Neural cell (in vitro differentiated cells): Measurements from ENCODE around the gene TCOF1.

Experiments used
- EZH2 ChIP-seq: fragments of 200-600, 300-800 bp; shearing (Covaris generic), sonication (generic); IDR thresholded peaks from 2 replicates; pipeline ENCODE4 v1.6.1; 2014; ENCODE audit warnings: antibody characterized with exemption, low read length, borderline replicate concordance, mild to moderate bottlenecking; ENCODE audit not compliant: insufficient read depth, poor library complexity, severe bottlenecking
- MXI1 ChIP-seq: fragments of 450-650 bp; conservative IDR thresholded peaks from 2 replicates; pipeline ENCODE4 v1.6.1; 2014; ENCODE audit warnings: antibody characterized with exemption, mild to moderate bottlenecking; ENCODE audit not compliant: poor library complexity, severe bottlenecking
- TAF1 ChIP-seq: IDR thresholded peaks from 2 replicates; pipeline ENCODE4 v1.6.1; 2012; ENCODE audit warnings: low read depth
- TF ChIP-seq, protein P1 (sequence below): fragments of 450-650 bp; IDR thresholded peaks from 2 replicates; pipeline ENCODE4 v1.5.1; 2014; ENCODE audit warnings: antibody characterized with exemption, mild to moderate bottlenecking, moderate library complexity; ENCODE audit not compliant: poor library complexity, severe bottlenecking

DNA sequence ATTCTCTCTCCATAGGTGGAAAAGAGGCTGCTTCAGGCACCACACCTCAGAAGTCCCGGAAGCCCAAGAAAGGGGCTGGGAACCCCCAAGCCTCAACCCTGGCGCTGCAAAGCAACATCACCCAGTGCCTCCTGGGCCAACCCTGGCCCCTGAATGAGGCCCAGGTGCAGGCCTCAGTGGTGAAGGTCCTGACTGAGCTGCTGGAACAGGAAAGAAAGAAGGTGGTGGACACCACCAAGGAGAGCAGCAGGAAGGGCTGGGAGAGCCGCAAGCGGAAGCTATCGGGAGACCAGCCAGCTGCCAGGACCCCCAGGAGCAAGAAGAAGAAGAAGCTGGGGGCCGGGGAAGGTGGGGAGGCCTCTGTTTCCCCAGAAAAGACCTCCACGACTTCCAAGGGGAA lies 38.8 kb downstream of the TCOF1 start:
- TF ChIP-seq, protein P1, sequence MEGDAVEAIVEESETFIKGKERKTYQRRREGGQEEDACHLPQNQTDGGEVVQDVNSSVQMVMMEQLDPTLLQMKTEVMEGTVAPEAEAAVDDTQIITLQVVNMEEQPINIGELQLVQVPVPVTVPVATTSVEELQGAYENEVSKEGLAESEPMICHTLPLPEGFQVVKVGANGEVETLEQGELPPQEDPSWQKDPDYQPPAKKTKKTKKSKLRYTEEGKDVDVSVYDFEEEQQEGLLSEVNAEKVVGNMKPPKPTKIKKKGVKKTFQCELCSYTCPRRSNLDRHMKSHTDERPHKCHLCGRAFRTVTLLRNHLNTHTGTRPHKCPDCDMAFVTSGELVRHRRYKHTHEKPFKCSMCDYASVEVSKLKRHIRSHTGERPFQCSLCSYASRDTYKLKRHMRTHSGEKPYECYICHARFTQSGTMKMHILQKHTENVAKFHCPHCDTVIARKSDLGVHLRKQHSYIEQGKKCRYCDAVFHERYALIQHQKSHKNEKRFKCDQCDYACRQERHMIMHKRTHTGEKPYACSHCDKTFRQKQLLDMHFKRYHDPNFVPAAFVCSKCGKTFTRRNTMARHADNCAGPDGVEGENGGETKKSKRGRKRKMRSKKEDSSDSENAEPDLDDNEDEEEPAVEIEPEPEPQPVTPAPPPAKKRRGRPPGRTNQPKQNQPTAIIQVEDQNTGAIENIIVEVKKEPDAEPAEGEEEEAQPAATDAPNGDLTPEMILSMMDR = no peak
- no peak for TF ChIP-seq TAF1
- no peak for TF ChIP-seq MXI1
- no peak for TF ChIP-seq EZH2
